ENCODE results near the gene SYT8.

- TF ChIP-seq PKNOX1 (IDR thresholded peaks at IDR 0.05) (no peak), FOXK2 (IDR thresholded peaks at IDR 0.05) (no peak), BHLHE40 (IDR thresholded peaks at IDR 0.05; ENCODE audit: borderline replicate concordance) (no peak), SP1 (IDR thresholded peaks at IDR 0.05) (no peak), FOXM1 (IDR thresholded peaks at IDR 0.05; ENCODE audit: borderline replicate concordance) (no peak)
Measured at GRCh38 chr11:1792461-1792860, 42.3 kb upstream of the SYT8 start.
